Measurements from ENCODE around the gene EYA4.

- no peak for TF ChIP-seq EZH2 (IDR thresholded peaks at IDR 0.05)
- no peak for TF ChIP-seq FOXP2 (optimal IDR thresholded peaks at IDR 0.05; ENCODE audit: control extremely low read depth, extremely low read length, insufficient read depth)
Measured at GRCh38 chr6:133274813-133275212, 33.7 kb downstream of the EYA4 start.

All from SK-N-MC (cell line).